Large intestine (tissue), 3 donors: ENCODE data around the gene VPS26C. TPM values are rescaled to one million over a fixed set of nuclear protein-coding genes. Genes with fewer than 3 reads are reported as not detected.
A peak's percentile ranks its signal among the peaks of the same experiment; 100 is the strongest.

Source experiments
- DNase-seq, 2 donors: peaks; one replicate each; pipeline versions ENCODE4 v3.0.0 to v3.0.0-alpha.2; 2013
- H3K27ac ChIP-seq: one replicate; pipeline ENCODE4 v1.5.1; 2013; ENCODE audit warnings: low read length
- H3K27me3 ChIP-seq: 2 replicates; pipeline ENCODE4 v1.6.1; 2013; ENCODE audit warnings: low read length; ENCODE audit not compliant: control insufficient read depth, insufficient read depth
- H3K36me3 ChIP-seq: 2 replicates; pipeline ENCODE4 v1.6.1; 2013; ENCODE audit warnings: low read length; ENCODE audit not compliant: control insufficient read depth, insufficient read depth
- H3K4me1 ChIP-seq: one replicate; pipeline ENCODE4 v1.6.1; 2013; ENCODE audit warnings: low read length; ENCODE audit not compliant: control insufficient read depth, insufficient read depth
- H3K4me3 ChIP-seq: one replicate; pipeline ENCODE4 v1.5.1; 2013; ENCODE audit warnings: low read length
- H3K9me3 ChIP-seq: one replicate; pipeline ENCODE4 v1.6.1; 2013; ENCODE audit warnings: mild to moderate bottlenecking, low read depth, low read length, moderate library complexity; ENCODE audit not compliant: control insufficient read depth
- WGBS: methylation state at CpG from one replicate; pipeline ENCODE4 v1.1.5; 2013; ENCODE audit warnings: low lambda C conversion rate; ENCODE audit not compliant: insufficient coverage; 5-methylcytosine and 5-hydroxymethylcytosine counted together
- polyA plus RNA-seq: library from polyadenylated mRNA; unstranded; fragments of 120-200 nt; gene quantifications from one replicate; pipeline ENCODE4 v1.2.1, GENCODE V29; 2013

Gene VPS26C
- polyA plus RNA-seq, 1 donor, result 49.5 TPM

DNA sequence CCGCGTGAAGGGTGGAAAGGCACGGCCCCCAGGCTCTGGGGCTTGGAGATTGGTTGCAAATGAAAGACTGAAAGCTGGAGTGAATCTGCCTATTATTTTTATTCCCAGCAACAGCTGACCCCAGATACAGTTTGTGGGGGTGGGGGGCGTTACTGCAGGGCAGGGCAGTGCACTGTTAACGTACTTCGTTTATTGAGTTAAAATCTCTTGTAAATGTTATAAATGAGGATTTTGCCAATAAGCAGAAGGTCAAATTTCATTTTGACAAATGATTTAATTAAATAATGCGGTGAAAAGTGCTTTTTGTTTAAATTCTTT, 1.0 kb upstream of the VPS26C start:
- Histone ChIP-seq H3K9me3 (no peaks in the 10 kb centered on the region), H3K27ac (peak overlapping the region; percentile 100), H3K4me3 (peak overlapping the region; percentile 85), H3K27me3 (no peaks in the 10 kb centered on the region), H3K36me3 (peaks cover 5% of the 10 kb centered on the region), H3K4me1 (peaks cover 9% of the 10 kb centered on the region)
- no peak for DNase-seq
- 0% methylated on average over 2 of the region's 7 CpGs for WGBS

DNA sequence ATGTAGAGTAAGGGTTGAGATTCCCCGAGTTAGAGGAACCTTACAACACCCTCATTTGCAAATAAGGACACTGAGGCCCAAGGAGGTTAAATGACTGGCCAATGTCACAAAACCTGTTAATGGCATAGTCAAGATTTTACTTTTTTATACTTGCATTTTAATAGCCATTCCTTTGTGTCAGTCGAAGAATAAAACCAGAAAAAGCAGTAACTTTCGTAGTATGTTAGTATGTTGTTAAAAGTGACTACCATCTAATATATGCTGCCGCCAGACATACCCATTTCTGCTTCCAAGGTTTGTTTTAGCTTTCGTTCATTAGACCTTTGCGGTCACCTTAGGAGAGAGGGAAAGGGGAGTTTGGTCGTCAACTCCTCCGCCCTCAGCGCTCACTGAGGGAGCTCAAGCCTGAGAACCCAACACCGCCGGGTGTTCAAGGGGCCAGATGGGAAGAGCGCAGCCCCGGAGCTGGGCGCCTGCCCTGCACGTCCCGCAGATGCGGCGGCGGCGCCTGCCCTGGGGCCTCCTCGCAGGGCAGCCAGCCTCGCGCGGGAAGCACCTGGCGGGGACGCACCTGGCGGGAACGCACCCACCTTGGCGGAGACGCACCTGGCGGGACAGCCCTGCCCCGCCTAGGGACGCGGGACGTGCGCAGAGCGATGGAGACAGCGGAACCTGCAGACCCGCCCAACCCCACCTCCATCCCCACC, 466 bp downstream of the VPS26C start:
- WGBS, result 40% methylated on average over 1 of the region's 39 CpGs
- peak; percentile 70 to 82 for DNase-seq
- H3K4me3 ChIP-seq, result peak overlapping the region; percentile 85
- H3K27me3 ChIP-seq, result no peaks in the 10 kb centered on the region
- H3K27ac ChIP-seq, result peak overlapping the region; percentile 100
- peaks cover 5% of the 10 kb centered on the region for H3K36me3 ChIP-seq
- H3K9me3 ChIP-seq, result no peaks in the 10 kb centered on the region
- H3K4me1 ChIP-seq, result peaks cover 9% of the 10 kb centered on the region

DNA sequence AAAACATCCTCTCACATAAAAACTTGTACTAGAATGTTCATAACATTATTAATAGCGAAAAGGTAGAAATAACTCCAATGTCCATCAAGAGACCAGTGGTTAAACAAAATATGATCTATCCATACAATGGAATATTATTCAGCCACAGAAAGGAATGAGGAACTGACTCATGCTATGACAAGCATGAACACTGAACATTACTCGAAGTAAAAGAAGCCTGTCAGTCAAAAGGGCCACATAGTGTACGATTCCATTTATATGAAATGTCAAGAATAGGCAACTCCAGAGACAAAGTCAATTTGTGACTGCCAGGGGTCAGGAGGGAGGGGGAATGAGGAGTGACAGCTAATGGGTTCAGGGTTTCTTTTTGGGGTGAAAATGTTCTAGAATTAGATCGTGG, 2.3 kb downstream of the VPS26C start:
- Histone ChIP-seq H3K9me3 (no peaks in the 10 kb centered on the region), H3K4me1 (peaks cover 9% of the 10 kb centered on the region), H3K4me3 (no peak overlapping the region), H3K27ac (no peak overlapping the region), H3K27me3 (no peaks in the 10 kb centered on the region), H3K36me3 (peaks cover 5% of the 10 kb centered on the region)
- WGBS, result 94% methylated on average over 2 of the region's 4 CpGs
- no peak for DNase-seq

DNA sequence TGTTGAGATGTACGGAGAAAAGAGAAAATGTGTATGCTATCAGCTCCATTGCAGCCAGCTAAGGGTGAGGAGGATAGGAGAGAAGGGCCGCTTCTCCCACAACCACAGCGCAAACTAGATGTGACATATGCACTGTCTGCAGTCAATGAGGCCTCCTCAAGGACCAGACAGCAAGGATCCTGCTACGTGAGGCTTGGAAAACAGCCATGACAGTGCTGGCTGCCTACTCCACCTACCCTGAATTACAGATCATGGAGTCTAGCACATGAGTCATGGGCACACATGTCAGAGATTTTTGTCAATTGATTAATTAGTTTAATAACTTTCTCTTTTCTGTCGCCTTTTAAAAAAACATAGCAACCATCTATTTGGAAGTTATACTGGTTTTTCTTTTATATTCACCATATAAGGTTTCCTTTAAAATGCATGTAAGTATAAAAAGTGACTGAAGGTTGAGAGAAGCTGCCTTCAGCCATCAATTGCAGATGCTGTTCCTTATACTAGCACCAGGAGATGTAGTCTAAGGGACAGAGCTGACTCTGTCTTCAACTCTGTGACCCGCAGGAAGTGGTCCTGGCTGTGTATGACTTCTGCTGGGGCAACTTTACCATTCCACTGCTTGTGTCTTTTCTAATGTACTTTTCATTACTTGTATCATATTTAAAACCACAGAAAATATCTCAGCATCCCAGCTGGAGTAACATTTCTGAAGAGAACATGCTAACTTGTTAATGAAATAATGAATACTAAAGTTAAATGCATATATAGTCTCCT, 3.1 kb downstream of the VPS26C start:
- Histone ChIP-seq H3K27ac (no peak overlapping the region), H3K36me3 (peaks cover 5% of the 10 kb centered on the region), H3K4me1 (peaks cover 9% of the 10 kb centered on the region), H3K9me3 (no peaks in the 10 kb centered on the region), H3K4me3 (no peak overlapping the region), H3K27me3 (no peaks in the 10 kb centered on the region)
- no peak for DNase-seq
- 80% methylated on average over 2 of the region's 6 CpGs for WGBS

DNA sequence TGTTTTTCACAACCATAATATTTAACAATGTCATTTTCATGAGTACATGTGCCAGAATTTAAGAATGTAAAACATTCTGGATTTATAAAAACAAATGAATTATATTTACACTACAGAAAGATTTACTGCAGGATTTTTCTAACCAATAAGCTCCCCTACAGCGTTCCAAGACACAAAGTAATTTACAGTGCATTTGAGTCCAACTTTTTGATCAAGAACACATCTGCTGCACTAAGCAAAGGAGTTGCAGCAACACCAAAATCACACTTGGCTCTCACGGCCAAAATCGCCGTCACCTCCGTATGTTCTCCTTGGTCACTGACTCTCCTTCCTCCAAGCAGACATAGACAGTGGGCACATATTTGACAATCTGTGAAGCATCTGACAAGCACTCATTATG, 7.7 kb downstream of the VPS26C start:
- DNase-seq, result no peak
- H3K4me1 ChIP-seq, result peaks cover 9% of the 10 kb centered on the region
- no peak overlapping the region for H3K27ac ChIP-seq
- H3K9me3 ChIP-seq, result no peaks in the 10 kb centered on the region
- no peaks in the 10 kb centered on the region for H3K27me3 ChIP-seq
- H3K4me3 ChIP-seq, result no peak overlapping the region
- WGBS, result no CpG with 5 or more reads among the region's 5 CpGs
- H3K36me3 ChIP-seq, result peaks cover 5% of the 10 kb centered on the region

DNA sequence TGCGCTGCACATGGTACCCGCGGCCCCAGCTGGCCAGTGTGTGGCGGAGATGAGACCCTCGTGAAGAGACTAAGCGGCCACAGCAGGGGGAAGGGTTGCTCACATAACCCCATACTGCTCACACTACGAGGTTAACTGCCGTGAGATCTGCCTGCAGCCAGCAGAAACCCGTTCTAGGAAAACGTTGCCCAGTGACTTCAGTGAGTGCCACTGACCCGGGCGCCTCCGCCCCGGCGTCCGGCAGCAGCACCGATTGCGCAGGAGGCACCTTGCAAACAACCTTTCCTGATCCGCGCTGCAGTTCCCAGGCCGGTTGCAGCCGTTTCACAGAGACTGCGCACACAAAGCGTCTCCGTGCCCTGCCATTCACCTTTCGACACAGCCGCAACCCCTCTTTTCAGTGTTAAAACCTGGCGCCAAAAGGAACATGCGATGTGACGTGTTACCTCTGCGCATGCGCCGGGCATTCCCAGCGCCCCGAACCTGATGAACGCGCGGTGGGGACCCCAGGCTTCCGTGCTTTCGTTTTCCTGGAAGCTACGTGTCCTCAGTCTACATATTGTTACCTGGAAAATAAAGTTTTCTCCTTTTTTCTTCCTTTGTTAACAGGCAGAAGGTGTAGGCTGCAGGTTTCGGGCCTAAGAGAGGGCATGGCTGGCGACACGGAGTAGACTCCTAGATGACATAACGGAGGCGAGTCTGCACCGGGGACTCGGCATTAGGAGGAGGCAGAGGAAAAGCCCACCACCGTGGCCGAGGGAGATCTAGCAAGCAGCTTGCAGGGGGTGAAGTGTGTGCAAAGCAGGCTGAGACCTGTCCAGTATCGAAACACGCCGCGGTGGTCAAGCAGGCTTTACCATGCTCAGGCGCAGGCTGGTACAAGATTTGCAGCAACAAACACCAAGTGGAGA, 8.9 kb downstream of the VPS26C start:
- Histone ChIP-seq H3K36me3 (no peaks in the 10 kb centered on the region), H3K4me3 (peak overlapping the region; percentile 45), H3K27me3 (no peaks in the 10 kb centered on the region), H3K27ac (peak overlapping the region; percentile 67), H3K9me3 (no peaks in the 10 kb centered on the region), H3K4me1 (peaks cover 9% of the 10 kb centered on the region)
- DNase-seq, result peak; percentile 60 to 81
- 4% methylated on average over 5 of the region's 55 CpGs for WGBS

DNA sequence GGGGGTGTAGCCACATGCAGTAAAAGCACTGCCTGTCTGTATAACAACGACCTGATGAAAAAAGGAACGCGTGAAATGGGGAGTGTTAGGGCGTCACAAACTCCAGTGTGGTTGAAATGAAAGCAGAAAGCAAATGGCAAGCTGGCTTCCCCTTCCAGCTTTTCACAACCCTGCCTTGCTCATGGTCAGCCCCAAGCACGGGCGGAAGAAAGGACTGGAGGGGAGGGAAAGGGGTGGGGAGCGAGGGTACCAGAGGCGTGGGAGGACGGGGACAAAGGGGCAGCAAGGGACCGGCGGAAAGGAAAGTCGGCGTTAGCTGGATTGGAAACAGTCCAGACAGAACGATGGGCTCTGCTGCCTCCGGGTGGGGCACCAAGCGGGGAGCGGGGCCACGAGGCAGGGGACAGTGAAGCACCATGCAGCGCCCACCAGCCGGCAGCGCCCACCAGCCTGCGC, 9.6 kb downstream of the VPS26C start:
- DNase-seq, result peak in 1 of 2 donors; percentile 75
- Histone ChIP-seq H3K9me3 (no peaks in the 10 kb centered on the region), H3K36me3 (no peaks in the 10 kb centered on the region), H3K4me3 (peak overlapping the region; percentile 45), H3K27me3 (no peaks in the 10 kb centered on the region), H3K4me1 (peaks cover 9% of the 10 kb centered on the region), H3K27ac (peak overlapping the region; percentile 67)
- no CpG with 5 or more reads among the region's 22 CpGs for WGBS

DNA sequence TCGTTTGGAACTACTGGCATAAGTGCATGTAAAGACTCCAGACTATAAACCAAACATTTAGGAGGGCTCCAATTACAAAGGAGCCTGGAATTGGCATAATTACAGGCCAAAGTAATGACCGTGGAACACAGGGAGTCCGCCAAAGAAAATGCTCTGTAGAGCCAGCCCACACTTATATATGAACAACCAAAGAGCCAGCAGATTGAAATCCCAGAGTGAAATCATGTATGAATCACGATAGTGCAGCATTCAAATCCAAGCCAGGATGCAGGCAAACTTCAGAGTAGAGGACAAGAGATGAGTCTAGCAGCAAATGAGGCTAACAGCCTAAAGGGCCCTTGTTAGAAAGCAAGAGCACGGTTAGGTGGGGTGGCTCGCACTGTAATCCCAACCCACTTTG, 13.1 kb downstream of the VPS26C start:
- H3K4me1 ChIP-seq, result peaks cover 9% of the 10 kb centered on the region

DNA sequence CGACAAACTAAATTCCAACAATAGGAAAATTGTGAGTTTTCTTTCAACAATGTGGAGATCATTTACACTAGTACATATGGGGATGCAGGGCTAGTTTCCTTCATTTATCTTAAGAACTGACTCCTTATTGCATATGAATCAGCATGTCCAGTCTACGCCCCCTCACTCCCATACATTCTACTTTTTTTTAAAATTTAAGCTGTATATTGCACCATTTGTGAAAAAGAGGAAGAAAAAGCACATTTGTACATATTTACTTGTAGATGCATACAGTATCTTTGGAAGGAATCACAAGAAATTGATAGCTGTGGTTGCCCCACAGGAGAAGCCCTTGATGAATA, 15.9 kb downstream of the VPS26C start:
- no peaks in the 10 kb centered on the region for H3K27me3 ChIP-seq
- no peaks in the 10 kb centered on the region for H3K9me3 ChIP-seq
- H3K27ac ChIP-seq, result no peak overlapping the region
- DNase-seq, result no peak
- H3K4me3 ChIP-seq, result no peak overlapping the region
- WGBS, result 100% methylated on average over 1 of the region's 2 CpGs
- no peaks in the 10 kb centered on the region for H3K4me1 ChIP-seq
- H3K36me3 ChIP-seq, result no peaks in the 10 kb centered on the region

More for the DNA sequence above, 13.1 kb downstream of the VPS26C start:
- no peaks in the 10 kb centered on the region for H3K36me3 ChIP-seq
- H3K27me3 ChIP-seq, result no peaks in the 10 kb centered on the region
- DNase-seq, result no peak
- H3K27ac ChIP-seq, result no peak overlapping the region
- no CpG with 5 or more reads among the region's 6 CpGs for WGBS
- no peaks in the 10 kb centered on the region for H3K9me3 ChIP-seq
- no peak overlapping the region for H3K4me3 ChIP-seq
